ENCODE measurements around the gene ZSCAN21.

DNA sequence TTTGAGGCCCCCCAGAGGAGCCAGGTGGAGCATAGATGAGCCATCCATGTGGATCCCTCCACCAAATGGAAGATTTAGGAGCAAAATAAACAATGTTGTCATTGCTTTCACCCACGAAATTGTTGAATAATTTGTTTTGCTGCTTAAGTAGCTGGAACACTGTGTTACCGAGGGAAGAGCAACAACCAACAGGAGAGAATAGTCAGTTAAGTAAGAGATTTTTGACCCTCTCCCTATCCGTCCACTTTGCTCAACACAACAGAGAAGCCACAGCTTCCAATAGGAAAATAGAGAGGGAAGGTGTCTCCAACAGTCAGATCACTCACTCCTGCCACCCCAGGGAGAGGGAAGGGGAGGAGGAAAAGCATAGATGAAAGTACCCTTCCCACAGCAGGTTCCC lies 38.1 kb upstream of the ZSCAN21 start:
- no peak for TF ChIP-seq POLR2A (IDR thresholded peaks at IDR 0.05)
- TF ChIP-seq CTCF (IDR thresholded peaks at IDR 0.05): no peak
